Measurements from ENCODE around the gene TPPP2. TPM values are rescaled to one million over a fixed set of nuclear protein-coding genes. Genes with fewer than 3 reads are reported as not detected.

Gene TPPP2
- polyA plus RNA-seq, 1 donor from 2014 or later, result not detected

DNA sequence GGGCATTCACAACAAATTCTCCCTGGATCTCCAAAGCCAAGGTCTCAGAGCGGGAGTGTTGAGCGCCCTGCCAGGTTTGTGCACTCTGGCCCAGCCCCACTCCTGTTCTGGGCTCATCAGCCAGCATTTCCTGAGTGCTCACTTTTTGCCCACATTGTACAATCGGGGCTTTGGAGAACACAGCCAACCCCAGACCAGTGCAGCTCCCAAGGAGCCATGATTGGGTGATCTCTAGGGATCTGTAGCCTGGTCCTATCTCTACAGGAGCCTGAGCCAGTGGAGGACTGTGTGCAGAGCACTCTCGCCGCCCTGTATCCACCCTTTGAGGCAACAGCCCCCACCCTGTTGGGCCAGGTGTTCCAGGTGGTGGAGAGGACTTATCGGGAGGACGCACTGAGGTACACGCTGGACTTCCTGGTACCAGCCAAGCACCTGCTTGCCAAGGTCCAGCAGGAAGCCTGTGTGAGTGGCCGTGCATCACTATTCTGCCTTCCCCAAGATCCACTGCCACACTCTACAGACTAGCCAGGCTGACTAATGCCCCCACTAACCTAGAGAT is 42.8 kb downstream of the TPPP2 start:
- TF ChIP-seq EP300 (conservative IDR thresholded peaks at IDR 0.05; ENCODE audit: poor library complexity, severe bottlenecking) (no peak), SMC3 (conservative IDR thresholded peaks at IDR 0.05; ENCODE audit: poor library complexity) (no peak), POLR2AphosphoS5 (IDR thresholded peaks at IDR 0.05) (no peak), EZH2 (IDR thresholded peaks at IDR 0.05; ENCODE audit: borderline replicate concordance, insufficient read depth, low read length, poor library complexity, severe bottlenecking) (no peak), MXI1 (conservative IDR thresholded peaks at IDR 0.05; ENCODE audit: poor library complexity, severe bottlenecking) (no peak), TAF1 (IDR thresholded peaks at IDR 0.05; ENCODE audit: low read depth) (no peak), RAD21 (conservative IDR thresholded peaks at IDR 0.05) (no peak)
- TF ChIP-seq, protein P1, sequence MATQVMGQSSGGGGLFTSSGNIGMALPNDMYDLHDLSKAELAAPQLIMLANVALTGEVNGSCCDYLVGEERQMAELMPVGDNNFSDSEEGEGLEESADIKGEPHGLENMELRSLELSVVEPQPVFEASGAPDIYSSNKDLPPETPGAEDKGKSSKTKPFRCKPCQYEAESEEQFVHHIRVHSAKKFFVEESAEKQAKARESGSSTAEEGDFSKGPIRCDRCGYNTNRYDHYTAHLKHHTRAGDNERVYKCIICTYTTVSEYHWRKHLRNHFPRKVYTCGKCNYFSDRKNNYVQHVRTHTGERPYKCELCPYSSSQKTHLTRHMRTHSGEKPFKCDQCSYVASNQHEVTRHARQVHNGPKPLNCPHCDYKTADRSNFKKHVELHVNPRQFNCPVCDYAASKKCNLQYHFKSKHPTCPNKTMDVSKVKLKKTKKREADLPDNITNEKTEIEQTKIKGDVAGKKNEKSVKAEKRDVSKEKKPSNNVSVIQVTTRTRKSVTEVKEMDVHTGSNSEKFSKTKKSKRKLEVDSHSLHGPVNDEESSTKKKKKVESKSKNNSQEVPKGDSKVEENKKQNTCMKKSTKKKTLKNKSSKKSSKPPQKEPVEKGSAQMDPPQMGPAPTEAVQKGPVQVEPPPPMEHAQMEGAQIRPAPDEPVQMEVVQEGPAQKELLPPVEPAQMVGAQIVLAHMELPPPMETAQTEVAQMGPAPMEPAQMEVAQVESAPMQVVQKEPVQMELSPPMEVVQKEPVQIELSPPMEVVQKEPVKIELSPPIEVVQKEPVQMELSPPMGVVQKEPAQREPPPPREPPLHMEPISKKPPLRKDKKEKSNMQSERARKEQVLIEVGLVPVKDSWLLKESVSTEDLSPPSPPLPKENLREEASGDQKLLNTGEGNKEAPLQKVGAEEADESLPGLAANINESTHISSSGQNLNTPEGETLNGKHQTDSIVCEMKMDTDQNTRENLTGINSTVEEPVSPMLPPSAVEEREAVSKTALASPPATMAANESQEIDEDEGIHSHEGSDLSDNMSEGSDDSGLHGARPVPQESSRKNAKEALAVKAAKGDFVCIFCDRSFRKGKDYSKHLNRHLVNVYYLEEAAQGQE (IDR thresholded peaks at IDR 0.05; ENCODE audit: borderline replicate concordance), result no peak
- TF ChIP-seq, protein P2, sequence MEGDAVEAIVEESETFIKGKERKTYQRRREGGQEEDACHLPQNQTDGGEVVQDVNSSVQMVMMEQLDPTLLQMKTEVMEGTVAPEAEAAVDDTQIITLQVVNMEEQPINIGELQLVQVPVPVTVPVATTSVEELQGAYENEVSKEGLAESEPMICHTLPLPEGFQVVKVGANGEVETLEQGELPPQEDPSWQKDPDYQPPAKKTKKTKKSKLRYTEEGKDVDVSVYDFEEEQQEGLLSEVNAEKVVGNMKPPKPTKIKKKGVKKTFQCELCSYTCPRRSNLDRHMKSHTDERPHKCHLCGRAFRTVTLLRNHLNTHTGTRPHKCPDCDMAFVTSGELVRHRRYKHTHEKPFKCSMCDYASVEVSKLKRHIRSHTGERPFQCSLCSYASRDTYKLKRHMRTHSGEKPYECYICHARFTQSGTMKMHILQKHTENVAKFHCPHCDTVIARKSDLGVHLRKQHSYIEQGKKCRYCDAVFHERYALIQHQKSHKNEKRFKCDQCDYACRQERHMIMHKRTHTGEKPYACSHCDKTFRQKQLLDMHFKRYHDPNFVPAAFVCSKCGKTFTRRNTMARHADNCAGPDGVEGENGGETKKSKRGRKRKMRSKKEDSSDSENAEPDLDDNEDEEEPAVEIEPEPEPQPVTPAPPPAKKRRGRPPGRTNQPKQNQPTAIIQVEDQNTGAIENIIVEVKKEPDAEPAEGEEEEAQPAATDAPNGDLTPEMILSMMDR (IDR thresholded peaks at IDR 0.05; ENCODE audit: poor library complexity, severe bottlenecking), result no peak
- H3K27ac ChIP-seq (ENCODE audit: low read length), result no peak overlapping the region
- H4K20me1 ChIP-seq (ENCODE audit: insufficient read depth), result no peaks in the 10 kb centered on the region
- no peaks in the 10 kb centered on the region for H3K9me3 ChIP-seq (ENCODE audit: low read length)
- H3F3A ChIP-seq (ENCODE audit: insufficient read depth, low read length, poor library complexity, severe bottlenecking), result peaks cover 4% of the 10 kb centered on the region
- H3K79me2 ChIP-seq (replicated peaks; ENCODE audit: insufficient read depth, low read length), result peaks cover 7% of the 10 kb centered on the region
- peaks cover 5% of the 10 kb centered on the region for H3K36me3 ChIP-seq (ENCODE audit: insufficient read depth, low read length)
- H3K4me2 ChIP-seq (ENCODE audit: low read length), result no peak overlapping the region
- no peak overlapping the region for H2AFZ ChIP-seq (ENCODE audit: low read depth, low read length)
- no peaks in the 10 kb centered on the region for H3K9me2 ChIP-seq (ENCODE audit: insufficient read depth, low read length)
- no peaks in the 10 kb centered on the region for H3K27me3 ChIP-seq (ENCODE audit: insufficient read depth, low read depth, low read length)
- H3K9ac ChIP-seq (ENCODE audit: low read length), result no peak overlapping the region
- no peak overlapping the region for H3K4me3 ChIP-seq (ENCODE audit: low read length)

DNA sequence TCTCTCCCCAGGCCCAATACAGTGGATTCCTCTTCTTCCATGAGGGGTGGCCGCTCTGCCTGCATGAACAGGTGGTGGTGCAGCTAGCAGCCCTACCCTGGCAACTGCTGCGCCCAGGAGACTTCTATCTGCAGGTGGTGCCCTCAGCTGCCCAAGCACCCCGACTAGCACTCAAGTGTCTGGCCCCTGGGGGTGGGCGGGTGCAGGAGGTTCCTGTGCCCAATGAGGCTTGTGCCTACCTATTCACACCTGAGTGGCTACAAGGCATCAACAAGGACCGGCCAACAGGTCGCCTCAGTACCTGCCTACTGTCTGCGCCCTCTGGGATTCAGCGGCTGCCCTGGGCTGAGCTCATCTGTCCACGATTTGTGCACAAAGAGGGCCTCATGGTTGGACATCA is 43.9 kb downstream of the TPPP2 start:
- peaks cover 7% of the 10 kb centered on the region for H3K79me2 ChIP-seq (replicated peaks; ENCODE audit: insufficient read depth, low read length)
- H4K20me1 ChIP-seq (ENCODE audit: insufficient read depth), result no peaks in the 10 kb centered on the region
- H3K36me3 ChIP-seq (ENCODE audit: insufficient read depth, low read length), result peaks cover 5% of the 10 kb centered on the region
- no peak overlapping the region for H3K27ac ChIP-seq (ENCODE audit: low read length)
- no peak overlapping the region for H3K4me3 ChIP-seq (ENCODE audit: low read length)
- no peak overlapping the region for H2AFZ ChIP-seq (ENCODE audit: low read depth, low read length)
- no peak overlapping the region for H3K9ac ChIP-seq (ENCODE audit: low read length)
- H3K27me3 ChIP-seq (ENCODE audit: insufficient read depth, low read depth, low read length), result no peaks in the 10 kb centered on the region
- no peaks in the 10 kb centered on the region for H3F3A ChIP-seq (ENCODE audit: insufficient read depth, low read length, poor library complexity, severe bottlenecking)
- H3K4me2 ChIP-seq (ENCODE audit: low read length), result no peak overlapping the region
- H3K9me3 ChIP-seq (ENCODE audit: low read length), result no peaks in the 10 kb centered on the region
- no peak for TF ChIP-seq MXI1 (conservative IDR thresholded peaks at IDR 0.05; ENCODE audit: poor library complexity, severe bottlenecking)
- no peak for TF ChIP-seq EP300 (conservative IDR thresholded peaks at IDR 0.05; ENCODE audit: poor library complexity, severe bottlenecking)
- TF ChIP-seq, protein P1 (IDR thresholded peaks at IDR 0.05; ENCODE audit: borderline replicate concordance), result no peak
- no peak for TF ChIP-seq RAD21 (conservative IDR thresholded peaks at IDR 0.05)
- no peak for TF ChIP-seq TAF1 (IDR thresholded peaks at IDR 0.05; ENCODE audit: low read depth)
- TF ChIP-seq SMC3 (conservative IDR thresholded peaks at IDR 0.05; ENCODE audit: poor library complexity), result no peak
- no peak for TF ChIP-seq POLR2AphosphoS5 (IDR thresholded peaks at IDR 0.05)
- TF ChIP-seq EZH2 (IDR thresholded peaks at IDR 0.05; ENCODE audit: borderline replicate concordance, insufficient read depth, low read length, poor library complexity, severe bottlenecking), result no peak
- TF ChIP-seq, protein P2 (IDR thresholded peaks at IDR 0.05; ENCODE audit: poor library complexity, severe bottlenecking), result no peak
- no peaks in the 10 kb centered on the region for H3K9me2 ChIP-seq (ENCODE audit: insufficient read depth, low read length)

Measured in neural cell (in vitro differentiated cells).